Measurements from ENCODE around the gene GPC4.

- no peak for TF ChIP-seq CTCF (IDR thresholded peaks at IDR 0.05; ENCODE audit: poor library complexity, severe bottlenecking)
- no peak for TF ChIP-seq POLR2AphosphoS5 (IDR thresholded peaks at IDR 0.05)
- no peak for TF ChIP-seq REST (IDR thresholded peaks at IDR 0.05; ENCODE audit: borderline replicate concordance)
- no peak for TF ChIP-seq EZH2 (IDR thresholded peaks at IDR 0.05; ENCODE audit: borderline replicate concordance, insufficient read depth, low read length, poor library complexity, severe bottlenecking)
These were observed 121.2 kb downstream of the GPC4 start for GRCh38 chrX:133294126-133294525.
